Heart left ventricle (tissue), 16 donors: ENCODE measurements around the gene CREB3. TPM values are rescaled to one million over a fixed set of nuclear protein-coding genes. Genes with fewer than 3 reads are reported as not detected.

Experiments
- ATAC-seq, 4 donors: fragments of 200-7000 bp; cut with Tn5 transposase; one replicate each; pipeline ENCODE4 v1.9.1; 2020 to 2022; ENCODE audit warnings: moderate library complexity in 4 of 4, mild to moderate bottlenecking in 3 of 4, moderate number of reproducible peaks in 1 of 4
- DNase-seq, 5 donors: peaks; one replicate each; pipeline ENCODE4 v3.0.0-alpha.2; 2020
- H3K27ac ChIP-seq, 12 donors: fragments of 200-600 bp; sonication (generic) in 4 of 12; one replicate each; pipeline versions ENCODE4 v1.5.0 to v1.8.0; 2016 to 2022; ENCODE audit warnings: mild to moderate bottlenecking in 2 of 12
- H3K27me3 ChIP-seq, 9 donors: fragments of 200-600 bp; sonication (generic) in 2 of 9; one replicate each; pipeline versions ENCODE4 v1.5.1 to v1.8.0; 2016 to 2022; ENCODE audit warnings: mild to moderate bottlenecking in 3 of 9
- H3K36me3 ChIP-seq, 9 donors: fragments of 200-600 bp; sonication (generic) in 2 of 9; one replicate each; pipeline versions ENCODE4 v1.5.0 to v1.8.0; 2018 to 2022; ENCODE audit warnings: mild to moderate bottlenecking in 2 of 9
- H3K4me1 ChIP-seq, 12 donors: fragments of 200-600 bp; sonication (generic) in 4 of 12; one replicate each; pipeline versions ENCODE4 v1.5.0 to v1.8.0; 2016 to 2022; ENCODE audit warnings: mild to moderate bottlenecking in 3 of 12
- H3K4me3 ChIP-seq, 12 donors: fragments of 200-600 bp; sonication (generic) in 4 of 12; one replicate each; pipeline versions ENCODE4 v1.5.0 to v1.8.0; 2017 to 2022; ENCODE audit warnings: mild to moderate bottlenecking in 9 of 12, moderate library complexity in 4 of 12
- H3K9me3 ChIP-seq, 12 donors: fragments of 200-600 bp; sonication (generic) in 4 of 12; one replicate each; pipeline versions ENCODE4 v1.5.0 to v1.8.0; 2016 to 2022; ENCODE audit warnings: mild to moderate bottlenecking in 1 of 12
- CTCF ChIP-seq, 12 donors: fragments of 200-600 bp; sonication (generic) in 4 of 12; IDR thresholded peaks; one replicate each; pipeline versions ENCODE4 v1.5.0 to v1.8.0; 2018 to 2022; ENCODE audit warnings: antibody characterized with exemption in 12 of 12, mild to moderate bottlenecking in 5 of 12
- POLR2A ChIP-seq, 2 donors: fragments of 450-650 bp; IDR thresholded peaks; one replicate each; pipeline ENCODE4 v1.6.1; 2017; ENCODE audit warnings: antibody characterized with exemption in 2 of 2, mild to moderate bottlenecking in 2 of 2, moderate library complexity in 2 of 2
- WGBS, 4 donors: extraction: QIAGEN DNeasy Blood & Tissue Kit in 2 of 4; methylation state at CpG; one replicate each; pipeline versions ENCODE4 v1.1.5 to v1.1.7; 2013 to 2018; 5-methylcytosine and 5-hydroxymethylcytosine counted together
- intact Hi-C, 10 donors: fragments of 100-400 bp; cut with DNase I; formaldehyde crosslinking; loops; one replicate each; pipeline versions ENCODE4 v1.11.1 to v1.14.2; 2022
- polyA plus RNA-seq, 2 donors: library from polyadenylated mRNA; stranded (reverse); fragments of 200-250 nt; gene quantifications; one replicate each; pipeline ENCODE4 v1.2.3, GENCODE V29; 2013
- total RNA-seq, 9 donors: library from RNA; depleted of rRNA in 2 of 9; stranded (reverse); fragments of >200 nt in 2 of 9; fragmentation: NEBNext Ultra II Directional in 3 of 9; extraction: Animal tissue kit (Norgen Biotek cat#: 25700) in 3 of 9; gene quantifications; one replicate each; pipeline versions ENCODE4 v1.1.0 to v1.2.4, GENCODE V29; 2016 to 2023
- donor health status: ischemic (EF 13 %, LVEDD 7.1; RV severe dilation, severe dysfunction).
- donor health status: healthy with polysubstance abuse.
- donor health status: DM: no; HTN: yes; CAD: no.
- donor health status: DM: no; HTN: no; CAD: no.
- donor health status: ischemic (EF 25% LVEDD 6.9; RV normal size, moderate dysfunction).
- donor health status: ischemic (EF 25% LVEDD 5.7; RV mildly dilated, moderate dysfunction).
- donor health status: healthy.
- donor health status: DM: yes; HTN: yes; CAD: no.
- donor health status: ischemic (EF 35%, LVEDD 5.7; RV mildly dilated, moderate dysfunction).
- donor health status: nonischemic (EF 11% LVEDD 7.7; RV severe dilation, severe dysfunction).
- donor health status: DM: yes; HTN: yes; CAD: no.
- donor health status: PGD.
- donor health status: ischemic (EF 29% LVEDD 5.4; RV normal size, mild dysfunction).
- donor health status: nonischemic (EF 23%, LVEDD 6.1; RV moderate dilation, normal function).

The CREB3 gene
- total and polyA plus RNA-seq, 11 donors = 16.1 to 49.4 (median 26.7) TPM

- 56 to 69% (median 65%) methylated on average over 7 of the region's 7 CpGs for WGBS, 4 donors
- Histone ChIP-seq H3K27me3 (no peaks in the 10 kb centered on the region), H3K27ac (no peak overlapping the region), H3K4me3 (no peak overlapping the region), H3K9me3 (no peaks in the 10 kb centered on the region), H3K36me3 (peaks cover 9 to 100% (median 98%) of the 10 kb centered on the region in 9 donors), H3K4me1 (peaks cover 0 to 11% (median 0%) of the 10 kb centered on the region in 12 donors)
- TF ChIP-seq CTCF (IDR thresholded peaks at IDR 0.05) = no peak
- TF ChIP-seq POLR2A (IDR thresholded peaks at IDR 0.05) = no peak
- no peak for DNase-seq
- intact Hi-C loops = loop anchor here in 1 of 10 donors (5.0 kb wide), 1 partner anchor 34 kb away; no protein-coding TSS in a partner anchor
- peak in 2 of 4 donors; percentile 13 to 25 for ATAC-seq
Observed at GRCh38 chr9:35710818-35711500, 21.5 kb upstream of the CREB3 start.

GRCh38 chr9:35711501-35712428 lies 20.7 kb upstream of the CREB3 start:
- no peak for TF ChIP-seq POLR2A (IDR thresholded peaks at IDR 0.05)
- no peak for TF ChIP-seq CTCF (IDR thresholded peaks at IDR 0.05)
- Histone ChIP-seq H3K4me1 (peaks cover 0 to 11% (median 0%) of the 10 kb centered on the region in 12 donors), H3K4me3 (no peak overlapping the region), H3K27ac (peak overlapping the region in 1 of 12 donors; percentile 3), H3K9me3 (no peaks in the 10 kb centered on the region), H3K36me3 (peaks cover 14 to 100% (median 98%) of the 10 kb centered on the region in 9 donors), H3K27me3 (no peaks in the 10 kb centered on the region)
- DNase-seq (no peak), ATAC-seq (peak in 1 of 4 donors; percentile 28)
- 86 to 92% (median 90%) methylated on average over 20 to 21 of the region's 21 CpGs for WGBS, 4 donors
- intact Hi-C loops = loop anchor here in 1 of 10 donors (5.0 kb wide), 1 partner anchor 34 kb away; no protein-coding TSS in a partner anchor

- peaks cover 19 to 100% (median 98%) of the 10 kb centered on the region in 9 donors for H3K36me3 ChIP-seq
- no peak for DNase-seq
- ATAC-seq = no peak
- peaks cover 0 to 11% (median 0%) of the 10 kb centered on the region in 12 donors for H3K4me1 ChIP-seq
- WGBS, 4 donors = 81 to 90% (median 85%) methylated on average over 11 of the region's 11 CpGs
- H3K27me3 ChIP-seq = no peaks in the 10 kb centered on the region
- no peaks in the 10 kb centered on the region for H3K9me3 ChIP-seq
- intact Hi-C loops = loop anchor here in 1 of 10 donors (5.0 kb wide), 1 partner anchor 36 kb away; no protein-coding TSS in a partner anchor
- H3K27ac ChIP-seq = no peak overlapping the region
- H3K4me3 ChIP-seq = no peak overlapping the region
- TF ChIP-seq POLR2A (IDR thresholded peaks at IDR 0.05) (no peak), CTCF (IDR thresholded peaks at IDR 0.05) (no peak)
Observed at GRCh38 chr9:35712762-35713400, 19.6 kb upstream of the CREB3 start.
